ENCODE measurements around the gene CHEK2. TPM values are rescaled to one million over a fixed set of nuclear protein-coding genes. Genes with fewer than 3 reads are reported as not detected.

The CHEK2 gene
- total and polyA plus RNA-seq, 4 donors = 8.6 to 11.9 (median 9.5) TPM

- H3K4me3 ChIP-seq (ENCODE audit: low read depth, low read length) = no peak overlapping the region
- DNase-seq (ENCODE audit: low read depth in 4 of 6, low spot score in 6 of 6) = no peak
- no peaks in the 10 kb centered on the region for H3K4me1 ChIP-seq (ENCODE audit: control insufficient read depth, insufficient read depth, low read length)
- WGBS (ENCODE audit: insufficient coverage) = 100% methylated on average over 3 of the region's 10 CpGs
- no peaks in the 10 kb centered on the region for H3K9me3 ChIP-seq (ENCODE audit: control insufficient read depth, insufficient read depth, low read length)
- no peaks in the 10 kb centered on the region for H3K27me3 ChIP-seq (ENCODE audit: control insufficient read depth, insufficient read depth, low read length)
- H3K27ac ChIP-seq (ENCODE audit: low read depth, low read length) = no peak overlapping the region
- no peaks in the 10 kb centered on the region for H3K36me3 ChIP-seq (ENCODE audit: control insufficient read depth, insufficient read depth, low read length)
These were observed 12.9 kb downstream of the CHEK2 start for GRCh38 chr22:28728621-28729313.

GRCh38 chr22:28728002-28728401 lies 13.6 kb downstream of the CHEK2 start:
- no peaks in the 10 kb centered on the region for H3K27me3 ChIP-seq (ENCODE audit: control insufficient read depth, insufficient read depth, low read length)
- H3K9me3 ChIP-seq (ENCODE audit: control insufficient read depth, insufficient read depth, low read length) = no peaks in the 10 kb centered on the region
- no peaks in the 10 kb centered on the region for H3K36me3 ChIP-seq (ENCODE audit: control insufficient read depth, insufficient read depth, low read length)
- H3K4me1 ChIP-seq (ENCODE audit: control insufficient read depth, insufficient read depth, low read length) = no peaks in the 10 kb centered on the region
- H3K4me3 ChIP-seq (ENCODE audit: low read depth, low read length) = no peak overlapping the region
- no peak overlapping the region for H3K27ac ChIP-seq (ENCODE audit: low read depth, low read length)
- DNase-seq (ENCODE audit: low read depth in 4 of 6, low spot score in 6 of 6) = no peak
- WGBS (ENCODE audit: insufficient coverage) = no CpG with 5 or more reads among the region's 1 CpG

- DNase-seq (ENCODE audit: low read depth in 4 of 6, low spot score in 6 of 6) = no peak
- H3K4me3 ChIP-seq (ENCODE audit: low read depth, low read length) = no peak overlapping the region
- no peak overlapping the region for H3K27ac ChIP-seq (ENCODE audit: low read depth, low read length)
- no peaks in the 10 kb centered on the region for H3K4me1 ChIP-seq (ENCODE audit: control insufficient read depth, insufficient read depth, low read length)
- no peaks in the 10 kb centered on the region for H3K36me3 ChIP-seq (ENCODE audit: control insufficient read depth, insufficient read depth, low read length)
- no peaks in the 10 kb centered on the region for H3K27me3 ChIP-seq (ENCODE audit: control insufficient read depth, insufficient read depth, low read length)
- no CpG with 5 or more reads among the region's 3 CpGs for WGBS (ENCODE audit: insufficient coverage)
- H3K9me3 ChIP-seq (ENCODE audit: control insufficient read depth, insufficient read depth, low read length) = no peaks in the 10 kb centered on the region
These were observed 23.6 kb downstream of the CHEK2 start for GRCh38 chr22:28718044-28718443.

GRCh38 chr22:28716686-28717085 lies 24.9 kb downstream of the CHEK2 start:
- no peak for DNase-seq (ENCODE audit: low read depth in 4 of 6, low spot score in 6 of 6)
- Histone ChIP-seq H3K4me1 (ENCODE audit: control insufficient read depth, insufficient read depth, low read length) (no peaks in the 10 kb centered on the region), H3K36me3 (ENCODE audit: control insufficient read depth, insufficient read depth, low read length) (no peaks in the 10 kb centered on the region), H3K9me3 (ENCODE audit: control insufficient read depth, insufficient read depth, low read length) (no peaks in the 10 kb centered on the region), H3K4me3 (ENCODE audit: low read depth, low read length) (no peak overlapping the region), H3K27ac (ENCODE audit: low read depth, low read length) (no peak overlapping the region), H3K27me3 (ENCODE audit: control insufficient read depth, insufficient read depth, low read length) (no peaks in the 10 kb centered on the region)
- WGBS (ENCODE audit: insufficient coverage) = no CpG with 5 or more reads among the region's 3 CpGs

- Histone ChIP-seq H3K9me3 (ENCODE audit: control insufficient read depth, insufficient read depth, low read length) (no peaks in the 10 kb centered on the region), H3K4me3 (ENCODE audit: low read depth, low read length) (no peak overlapping the region), H3K4me1 (ENCODE audit: control insufficient read depth, insufficient read depth, low read length) (no peaks in the 10 kb centered on the region), H3K27ac (ENCODE audit: low read depth, low read length) (no peak overlapping the region), H3K36me3 (ENCODE audit: control insufficient read depth, insufficient read depth, low read length) (no peaks in the 10 kb centered on the region), H3K27me3 (ENCODE audit: control insufficient read depth, insufficient read depth, low read length) (no peaks in the 10 kb centered on the region)
- DNase-seq (ENCODE audit: low read depth in 4 of 6, low spot score in 6 of 6) = no peak
- WGBS (ENCODE audit: insufficient coverage) = 82% methylated on average over 3 of the region's 7 CpGs
These were observed 26.0 kb downstream of the CHEK2 start for GRCh38 chr22:28715611-28716010.

GRCh38 chr22:28714043-28714628 lies 27.5 kb downstream of the CHEK2 start:
- H3K36me3 ChIP-seq (ENCODE audit: control insufficient read depth, insufficient read depth, low read length) = no peaks in the 10 kb centered on the region
- H3K9me3 ChIP-seq (ENCODE audit: control insufficient read depth, insufficient read depth, low read length) = no peaks in the 10 kb centered on the region
- no peaks in the 10 kb centered on the region for H3K27me3 ChIP-seq (ENCODE audit: control insufficient read depth, insufficient read depth, low read length)
- H3K27ac ChIP-seq (ENCODE audit: low read depth, low read length) = no peak overlapping the region
- no CpG with 5 or more reads among the region's 2 CpGs for WGBS (ENCODE audit: insufficient coverage)
- no peak overlapping the region for H3K4me3 ChIP-seq (ENCODE audit: low read depth, low read length)
- H3K4me1 ChIP-seq (ENCODE audit: control insufficient read depth, insufficient read depth, low read length) = no peaks in the 10 kb centered on the region
- DNase-seq (ENCODE audit: low read depth in 4 of 6, low spot score in 6 of 6) = no peak

GRCh38 chr22:28711820-28712777 lies 29.5 kb downstream of the CHEK2 start:
- H3K9me3 ChIP-seq (ENCODE audit: control insufficient read depth, insufficient read depth, low read length) = no peaks in the 10 kb centered on the region
- no peaks in the 10 kb centered on the region for H3K4me1 ChIP-seq (ENCODE audit: control insufficient read depth, insufficient read depth, low read length)
- DNase-seq (ENCODE audit: low read depth in 4 of 6, low spot score in 6 of 6) = peak in 1 of 6 donors; percentile 10
- 100% methylated on average over 1 of the region's 6 CpGs for WGBS (ENCODE audit: insufficient coverage)
- H3K27me3 ChIP-seq (ENCODE audit: control insufficient read depth, insufficient read depth, low read length) = no peaks in the 10 kb centered on the region
- H3K27ac ChIP-seq (ENCODE audit: low read depth, low read length) = peak overlapping the region; percentile 53
- H3K4me3 ChIP-seq (ENCODE audit: low read depth, low read length) = no peak overlapping the region
- H3K36me3 ChIP-seq (ENCODE audit: control insufficient read depth, insufficient read depth, low read length) = no peaks in the 10 kb centered on the region

- Histone ChIP-seq H3K27ac (ENCODE audit: low read depth, low read length) (peak overlapping the region; percentile 45), H3K9me3 (ENCODE audit: control insufficient read depth, insufficient read depth, low read length) (no peaks in the 10 kb centered on the region), H3K4me3 (ENCODE audit: low read depth, low read length) (no peak overlapping the region), H3K36me3 (ENCODE audit: control insufficient read depth, insufficient read depth, low read length) (no peaks in the 10 kb centered on the region), H3K4me1 (ENCODE audit: control insufficient read depth, insufficient read depth, low read length) (no peaks in the 10 kb centered on the region), H3K27me3 (ENCODE audit: control insufficient read depth, insufficient read depth, low read length) (no peaks in the 10 kb centered on the region)
- DNase-seq (ENCODE audit: low read depth in 4 of 6, low spot score in 6 of 6) = no peak
- WGBS (ENCODE audit: insufficient coverage) = no CpG with 5 or more reads among the region's 2 CpGs
These were observed 30.3 kb downstream of the CHEK2 start for GRCh38 chr22:28711341-28711740.

- no CpG with 5 or more reads among the region's 3 CpGs for WGBS (ENCODE audit: insufficient coverage)
These were observed 30.9 kb downstream of the CHEK2 start for GRCh38 chr22:28710576-28711191.

More at GRCh38 chr22:28710576-28711191, 30.9 kb downstream of the CHEK2 start:
- Histone ChIP-seq H3K36me3 (ENCODE audit: control insufficient read depth, insufficient read depth, low read length) (no peaks in the 10 kb centered on the region), H3K4me3 (ENCODE audit: low read depth, low read length) (no peak overlapping the region), H3K27me3 (ENCODE audit: control insufficient read depth, insufficient read depth, low read length) (no peaks in the 10 kb centered on the region), H3K4me1 (ENCODE audit: control insufficient read depth, insufficient read depth, low read length) (no peaks in the 10 kb centered on the region), H3K27ac (ENCODE audit: low read depth, low read length) (peak overlapping the region; percentile 45), H3K9me3 (ENCODE audit: control insufficient read depth, insufficient read depth, low read length) (no peaks in the 10 kb centered on the region)
- no peak for DNase-seq (ENCODE audit: low read depth in 4 of 6, low spot score in 6 of 6)

Data from spinal cord (tissue), 10 donors.